GM18502 (cell line): ENCODE data around the gene GIT2.
"Not testable (repeated sequence)": the region's sequence is repeated elsewhere in the genome, so short reads cannot be mapped to it uniquely, and the experiment has no call there.

Experiments
- ATAC-seq: cut with Tn5 transposase; IDR thresholded peaks from one replicate; pipeline ENCODE4 v1.9.1; 2021; ENCODE audit warnings: mild to moderate bottlenecking; ENCODE audit not compliant: unreplicated experiment, poor library complexity

Gene GIT2

DNA sequence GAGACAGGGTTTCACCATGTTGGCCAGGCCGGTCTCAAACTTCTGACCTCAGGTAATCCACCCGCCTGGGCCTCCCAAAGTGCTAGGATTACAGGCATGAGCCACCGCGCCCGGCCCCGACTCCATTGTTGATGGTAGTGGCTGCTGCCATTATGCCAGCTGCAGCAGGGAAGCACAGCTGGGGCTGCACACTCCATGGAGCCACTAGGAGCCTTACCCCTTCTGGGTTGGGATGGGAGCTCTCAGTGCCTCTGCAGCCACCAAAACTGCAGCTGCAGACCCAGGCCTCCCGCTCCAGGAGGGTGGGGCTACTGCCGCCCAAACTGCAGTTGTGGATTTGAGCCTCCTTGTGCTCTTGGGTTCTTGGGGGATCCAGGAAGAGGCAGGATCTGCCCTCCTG lies 70.2 kb downstream of the GIT2 start:
- no peak for ATAC-seq

DNA sequence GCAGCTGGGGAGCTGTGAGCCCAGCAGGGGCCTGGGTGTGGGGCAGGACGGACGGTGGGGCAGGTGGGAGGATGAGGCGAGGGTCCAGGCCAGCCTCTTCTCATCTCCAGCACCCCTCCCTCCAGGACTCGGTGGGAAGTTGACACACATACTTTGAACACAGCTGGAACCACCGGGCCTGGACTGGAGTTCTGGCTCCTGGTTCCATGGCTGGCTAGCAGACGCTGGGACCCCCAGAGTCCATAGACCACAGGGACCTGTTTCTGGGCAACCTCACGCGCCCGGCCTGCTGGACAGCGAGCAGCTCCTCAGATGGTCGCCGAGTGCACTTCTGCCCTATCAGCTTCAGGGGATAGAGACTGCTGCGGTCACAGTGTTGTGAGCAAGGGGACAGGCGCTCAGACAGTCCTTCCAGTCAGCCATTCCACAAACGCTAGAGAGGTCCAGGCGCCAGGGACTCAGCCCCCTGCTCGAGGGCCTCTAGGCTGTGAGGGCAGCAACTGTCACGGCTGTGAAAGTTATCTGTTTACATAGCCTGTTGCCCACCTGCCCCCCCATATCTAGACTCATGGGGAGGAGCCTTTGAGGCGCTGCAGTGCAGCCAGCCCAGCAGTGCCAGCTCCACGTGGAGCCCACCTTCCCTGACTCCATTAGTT lies 70.9 kb downstream of the GIT2 start:
- ATAC-seq = no peak

GRCh38 chr12:109923481-109924245 lies 72.5 kb downstream of the GIT2 start:
- no peak for ATAC-seq

GRCh38 chr12:109923038-109923437 lies 73.1 kb downstream of the GIT2 start:
- ATAC-seq = no peak

DNA sequence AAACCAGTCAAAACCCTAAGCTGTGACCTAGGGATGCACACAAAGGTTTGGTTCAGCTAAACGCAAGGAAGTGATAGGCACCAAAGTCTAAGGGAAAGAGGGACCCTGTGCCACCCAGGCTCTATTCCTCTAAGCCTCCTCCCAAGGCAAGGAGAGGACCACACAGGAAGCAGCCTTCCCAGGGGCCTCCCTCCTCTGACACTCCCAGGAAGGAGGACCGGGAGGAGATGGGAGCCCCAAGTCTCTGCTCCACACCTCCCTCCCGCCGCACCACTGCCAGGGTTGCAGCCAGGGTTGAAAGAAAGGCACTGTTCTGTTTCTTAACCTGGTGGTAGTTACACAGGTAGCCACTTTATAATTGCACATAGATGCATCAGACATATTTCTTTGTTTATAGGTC lies 74.2 kb downstream of the GIT2 start:
- ATAC-seq = no peak

GRCh38 chr12:109920261-109920780 lies 75.8 kb downstream of the GIT2 start:
- ATAC-seq = no peak

DNA sequence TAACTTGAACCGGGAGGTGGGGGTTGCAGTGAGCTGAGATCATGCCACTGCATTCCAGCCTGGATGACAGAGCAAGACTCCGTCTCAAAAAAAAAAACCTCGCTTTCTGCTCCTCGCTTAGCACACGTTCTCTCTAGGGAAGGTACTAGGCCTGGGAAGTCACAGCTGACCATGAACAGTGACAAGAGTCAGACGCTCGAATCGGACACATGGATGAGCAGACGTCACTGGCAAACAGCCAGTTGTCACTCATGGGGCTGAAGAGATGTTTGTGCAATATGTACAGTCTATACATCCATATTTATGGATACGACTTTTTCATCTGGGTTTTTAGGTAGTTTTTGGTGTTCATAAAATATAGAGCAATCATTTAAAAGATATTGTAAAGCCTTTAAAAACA lies 76.7 kb downstream of the GIT2 start:
- ATAC-seq = no peak

DNA sequence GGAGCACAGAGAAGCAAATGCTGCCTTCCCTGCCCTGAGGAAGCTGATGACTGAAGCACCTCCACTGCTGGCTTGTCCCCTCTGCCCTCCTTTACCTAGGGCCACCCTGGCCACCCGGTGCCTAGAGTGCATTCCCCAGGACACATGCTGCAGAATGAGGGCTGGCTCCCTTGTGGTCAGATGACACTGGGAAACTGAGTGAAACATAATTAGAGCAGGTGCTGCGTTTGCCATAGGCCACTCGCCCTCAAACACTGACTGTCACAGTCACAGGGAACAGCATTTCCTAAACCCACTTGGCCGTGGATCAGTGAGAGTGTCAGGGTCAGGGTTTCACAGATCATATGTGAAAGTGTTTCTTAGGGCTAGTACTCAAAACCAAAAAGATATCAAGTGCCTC lies 80.1 kb downstream of the GIT2 start:
- no peak for ATAC-seq

- ATAC-seq = no peak
These were observed 80.8 kb downstream of the GIT2 start for GRCh38 chr12:109915171-109916040.

- no peak for ATAC-seq
These were observed 81.7 kb downstream of the GIT2 start for GRCh38 chr12:109914461-109914860.

- ATAC-seq = no peak
These were observed 83.3 kb downstream of the GIT2 start for GRCh38 chr12:109912855-109913321.

DNA sequence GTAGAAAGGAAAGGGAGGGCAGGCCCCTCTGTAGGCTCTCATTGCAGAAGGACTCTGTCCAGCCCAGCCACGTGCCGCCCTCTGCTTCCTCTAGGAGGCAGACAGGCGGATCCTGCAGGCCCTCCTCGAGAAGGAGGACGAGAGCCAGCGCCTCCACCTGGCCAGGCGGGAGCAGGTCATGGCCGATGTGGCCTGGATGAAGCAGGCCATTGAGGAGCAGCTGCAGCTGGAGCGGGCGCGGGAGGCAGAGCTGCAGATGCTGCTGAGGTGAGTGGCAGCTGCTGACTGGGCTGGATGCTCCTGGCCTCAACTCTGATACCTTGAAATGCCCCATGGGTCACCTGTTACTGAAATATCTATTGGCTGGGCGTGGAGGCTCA lies 85.2 kb downstream of the GIT2 start:
- no peak for ATAC-seq

GRCh38 chr12:109910254-109910968 lies 85.8 kb downstream of the GIT2 start:
- no peak for ATAC-seq

GRCh38 chr12:109905301-109905700 lies 90.9 kb downstream of the GIT2 start:
- ATAC-seq = no peak

- ATAC-seq = no peak
These were observed 93.2 kb downstream of the GIT2 start for GRCh38 chr12:109902891-109903418.

- ATAC-seq = peak; percentile 23
These were observed 95.2 kb downstream of the GIT2 start for GRCh38 chr12:109900752-109901580.

- ATAC-seq = peak; percentile 81
These were observed 96.1 kb downstream of the GIT2 start, which contains the start of gene TCHP for GRCh38 chr12:109899783-109900751. TCHP (plus strand) TSS chr12:109900274; CDS start chr12:109903027, 2,753 bp downstream.

DNA sequence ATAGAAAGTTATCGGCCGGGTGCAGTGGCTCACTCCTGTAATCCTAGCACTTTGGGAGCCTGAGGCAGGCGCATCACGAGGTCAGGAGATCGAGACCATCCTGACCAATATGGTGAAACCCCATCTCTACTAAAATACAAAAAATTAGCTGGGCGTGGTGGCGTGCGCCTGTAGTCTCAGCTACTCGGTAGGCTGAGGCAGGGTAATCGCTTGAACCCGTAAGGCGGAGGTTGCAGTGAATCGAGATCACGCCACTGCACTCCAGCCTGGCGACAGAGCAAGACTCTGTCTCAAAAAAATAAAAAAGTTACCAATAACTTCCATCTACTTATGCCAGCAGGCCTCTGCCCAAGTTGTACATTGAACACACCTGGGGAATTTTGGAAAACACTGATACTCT lies 96.8 kb downstream of the GIT2 start:
- not testable (repeated sequence) for ATAC-seq
